B cell (primary cell): ENCODE data around the gene SDK1.

ENCODE experiments used
- CTCF ChIP-seq: fragments of 200-600 bp; IDR thresholded peaks from one replicate; pipeline ENCODE4 v1.8.0; 2022; ENCODE audit warnings: antibody characterized with exemption, mild to moderate bottlenecking
- EZH2 ChIP-seq: IDR thresholded peaks from 2 replicates; pipeline ENCODE4 v1.6.1; 2012; ENCODE audit warnings: borderline replicate concordance, low read depth, mild to moderate bottlenecking, moderate library complexity, low read length; ENCODE audit not compliant: insufficient read depth, poor library complexity, severe bottlenecking

- no peak for TF ChIP-seq CTCF
- TF ChIP-seq EZH2 = no peak
Observed at GRCh38 chr7:3884543-3884942, 583.5 kb downstream of the SDK1 start.
